Inferior parietal cortex (tissue), 1 donor: Measurements from ENCODE around the gene TPRKB.
A peak's percentile ranks its signal among the peaks of the same experiment; 100 is the strongest.
"Not testable (repeated sequence)": the region's sequence is repeated elsewhere in the genome, so short reads cannot be mapped to it uniquely, and the experiment has no call there.

Experiments used
- DNase-seq: peaks from one replicate; pipeline ENCODE4 v3.0.0-alpha.2; 2016; ENCODE audit errors: extremely low spot score

The TPRKB gene

DNA sequence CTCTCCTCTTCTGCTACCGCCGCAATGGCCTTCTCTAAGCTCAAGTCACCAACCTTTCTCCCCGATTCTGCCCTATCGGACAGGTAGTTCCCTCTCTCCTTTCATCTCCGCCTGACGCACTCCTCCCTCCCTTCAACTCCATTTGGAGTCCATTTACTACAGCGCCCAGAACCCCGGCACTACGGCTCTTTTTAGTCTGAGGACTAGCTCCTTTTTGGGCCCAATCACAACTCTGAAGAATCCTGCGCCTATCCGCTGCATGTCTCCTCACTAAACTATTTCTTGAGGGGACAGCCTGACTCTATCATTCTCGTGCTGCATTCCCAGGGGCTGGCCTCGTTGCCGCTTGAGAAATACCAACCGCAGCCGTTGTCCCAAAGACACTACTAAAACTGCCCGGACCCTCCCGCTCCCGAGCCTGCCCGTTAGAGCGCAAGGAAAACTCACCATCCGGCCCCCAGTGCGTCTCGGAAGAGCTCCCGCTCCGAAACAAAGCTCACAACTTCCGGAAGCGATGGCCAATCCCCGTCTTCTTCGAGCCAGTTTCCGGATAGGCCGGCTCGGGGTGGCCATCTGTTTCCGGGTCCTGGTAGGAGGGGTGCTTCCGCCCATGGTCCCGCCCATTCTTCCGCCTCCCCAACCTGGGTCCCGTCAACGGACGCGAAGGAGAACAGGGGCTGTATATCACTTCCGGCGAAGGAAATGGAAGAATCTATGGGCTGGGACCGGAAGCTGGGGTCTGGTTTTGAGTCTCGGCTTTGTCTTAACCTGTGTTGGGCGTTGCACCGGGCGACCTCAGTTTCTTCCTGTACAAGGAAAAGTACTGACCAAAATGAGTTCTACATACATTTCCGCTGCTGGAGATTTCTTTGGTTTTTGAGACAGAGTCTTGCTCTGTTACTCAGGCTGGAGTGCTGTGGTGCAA lies at the start of gene TPRKB:
Gene TPRKB (minus strand): TSS at position 491 of the 925 bp plus-strand sequence. CDS start 2,776 bp downstream, outside the sequence.
- DNase-seq, result peak; percentile 98

DNA sequence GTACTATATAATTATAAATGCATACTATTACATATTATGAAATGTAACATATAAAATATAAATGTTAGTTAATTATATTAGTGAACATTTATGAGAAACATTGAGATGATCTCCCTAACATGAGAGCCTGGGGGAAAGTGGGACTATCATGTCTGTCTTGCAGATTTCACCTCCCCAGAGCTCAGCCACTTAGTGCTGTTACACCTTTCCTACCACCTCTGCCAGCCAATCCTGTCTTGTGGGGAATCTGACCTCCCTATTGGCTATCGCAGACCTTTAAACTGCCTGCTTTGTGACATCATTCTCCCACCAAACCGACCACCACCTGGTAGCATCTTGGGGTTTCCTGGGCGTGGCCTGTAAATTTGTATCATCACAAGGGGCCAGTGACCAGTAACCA lies 46.7 kb upstream of the TPRKB start, which contains the start of gene C2orf78:
Gene C2orf78 (plus strand): TSS at position 301 of the 400 bp plus-strand sequence. CDS start 127 bp downstream, outside the sequence.
- DNase-seq, result not testable (repeated sequence)

DNA sequence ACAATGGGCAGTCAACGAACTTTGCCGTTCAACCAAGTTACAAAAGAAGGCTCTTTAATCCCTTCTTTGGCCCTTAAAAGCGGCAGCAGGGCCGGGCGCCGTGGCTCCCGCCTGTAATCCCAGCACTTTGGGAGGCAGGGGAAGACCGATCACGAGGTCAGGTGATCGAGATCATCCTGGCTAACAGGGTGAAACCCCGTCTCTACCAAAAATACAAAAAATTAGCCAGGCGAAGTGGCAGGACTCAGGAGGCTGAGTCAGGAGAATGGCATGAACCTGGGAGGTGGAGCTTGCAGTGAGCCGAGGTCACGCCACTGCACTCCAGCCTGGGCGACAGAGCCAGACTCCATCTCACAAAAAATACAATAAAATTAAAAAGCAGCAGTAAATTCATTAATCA lies 46.3 kb upstream of the TPRKB start:
- DNase-seq, result not testable (repeated sequence)

DNA sequence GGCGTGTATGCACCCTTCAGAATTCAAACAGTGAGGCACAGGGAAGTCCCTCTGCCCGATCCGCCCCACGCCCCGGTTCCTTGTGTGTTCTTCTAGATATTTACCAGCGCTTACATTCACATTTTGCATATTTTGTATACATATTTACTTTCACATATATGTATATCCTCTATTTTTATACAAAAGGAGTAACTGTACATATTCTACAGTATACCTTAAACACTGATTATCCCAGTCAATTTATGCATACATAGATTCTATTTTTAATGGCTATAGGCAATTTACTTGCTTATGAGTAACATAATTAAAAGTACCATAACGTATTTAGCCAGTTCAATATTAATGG lies 43.1 kb upstream of the TPRKB start:
- no peak for DNase-seq

DNA sequence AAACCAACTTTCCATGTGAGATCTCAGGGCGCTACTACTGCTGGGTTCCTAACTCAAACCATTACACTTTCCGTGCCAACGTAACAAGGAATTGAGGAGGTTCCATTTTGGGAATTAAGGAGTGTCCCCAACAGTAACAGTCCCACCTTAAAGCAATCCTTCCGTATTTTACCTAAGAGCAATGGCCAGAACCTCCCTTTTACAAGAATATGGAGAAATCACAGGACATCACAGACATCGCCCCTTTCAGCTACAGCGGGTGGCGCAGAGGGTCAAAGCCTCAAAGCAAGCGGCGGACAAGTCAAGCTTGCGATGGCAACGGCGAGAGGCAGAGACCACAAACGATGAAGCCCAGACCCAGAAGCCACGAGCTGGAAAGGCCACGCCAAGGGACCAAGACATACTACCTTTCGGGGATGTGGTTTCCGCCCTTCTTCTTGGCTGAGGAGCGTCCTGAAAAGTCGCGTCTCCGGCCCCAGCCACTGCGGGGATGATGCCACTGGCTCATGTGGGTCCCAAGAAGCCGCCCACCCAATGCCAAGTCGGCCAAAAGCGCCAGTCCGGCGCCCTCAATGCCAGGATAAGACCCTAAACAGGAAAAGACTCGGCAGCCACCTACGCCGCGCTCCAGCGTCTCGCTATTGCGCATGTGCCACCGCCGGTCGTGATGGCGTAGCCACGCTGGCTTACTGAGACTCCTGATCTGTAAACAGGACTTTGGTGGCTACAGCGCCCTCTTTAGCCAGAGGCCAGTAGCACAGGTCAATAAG lies 42.5 kb upstream of the TPRKB start, which contains the start of gene DUSP11:
Gene DUSP11 (minus strand): TSS at position 637 of the 770 bp plus-strand sequence. CDS start 129 bp downstream, at position 508.
- DNase-seq, result peak; percentile 98

DNA sequence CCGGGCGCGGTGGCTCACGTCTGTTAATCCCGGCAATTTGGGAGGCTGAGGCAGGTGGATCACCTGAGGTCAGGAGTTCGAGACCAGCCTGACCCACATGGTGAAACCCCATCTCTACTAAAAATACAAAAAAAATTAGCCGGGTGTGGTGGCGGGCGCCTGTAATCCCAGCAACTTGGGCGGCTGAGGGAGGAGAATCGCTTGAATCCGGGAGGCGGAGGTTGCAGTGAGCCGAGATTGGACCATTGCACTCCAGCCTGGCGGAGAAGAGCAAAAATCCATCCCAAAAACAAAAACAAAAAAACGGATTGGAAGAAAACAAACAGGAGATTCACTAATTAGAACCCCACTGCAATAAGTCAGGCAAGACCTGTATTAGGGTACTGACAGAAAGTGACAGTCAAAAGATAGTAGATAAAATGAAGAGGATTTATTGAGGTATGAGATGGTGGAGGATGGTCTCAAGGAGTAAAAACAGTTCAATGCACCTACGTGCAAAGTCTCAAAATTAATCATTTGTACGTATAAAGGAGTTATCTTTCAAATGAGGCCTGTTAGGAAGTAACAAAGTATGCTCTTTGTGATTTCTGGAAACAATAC lies 41.8 kb upstream of the TPRKB start:
- not testable (repeated sequence) for DNase-seq

DNA sequence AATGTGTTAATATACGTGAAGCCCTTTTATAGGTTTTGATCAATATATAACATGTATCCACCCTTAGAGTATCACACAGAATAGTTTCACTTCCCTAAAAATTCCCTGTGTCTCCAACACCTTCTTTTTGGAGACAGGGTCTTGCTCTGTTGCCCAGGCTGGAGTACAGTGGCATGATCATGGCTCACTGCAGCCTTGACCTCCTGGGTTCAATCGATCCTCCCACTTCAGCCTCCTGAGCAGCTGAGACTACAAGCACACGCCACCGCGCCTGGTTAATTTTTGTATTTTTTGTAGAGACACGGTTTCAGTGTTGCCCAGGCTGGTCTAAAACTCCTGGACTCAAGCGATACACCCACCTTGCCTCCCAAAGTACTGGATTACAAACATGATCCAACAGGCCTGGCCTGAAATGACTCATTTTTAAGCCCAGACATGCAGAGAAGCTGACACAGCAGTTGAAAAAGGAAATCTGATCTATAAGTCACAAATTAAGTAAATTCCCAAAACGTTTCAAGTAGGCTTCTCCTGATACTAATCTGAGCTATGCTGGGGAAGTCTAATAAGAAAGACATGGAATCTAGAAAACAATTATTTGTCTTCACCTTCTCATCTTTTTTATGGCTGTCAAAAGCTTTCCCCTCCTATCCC lies 39.8 kb upstream of the TPRKB start:
- no peak for DNase-seq

DNA sequence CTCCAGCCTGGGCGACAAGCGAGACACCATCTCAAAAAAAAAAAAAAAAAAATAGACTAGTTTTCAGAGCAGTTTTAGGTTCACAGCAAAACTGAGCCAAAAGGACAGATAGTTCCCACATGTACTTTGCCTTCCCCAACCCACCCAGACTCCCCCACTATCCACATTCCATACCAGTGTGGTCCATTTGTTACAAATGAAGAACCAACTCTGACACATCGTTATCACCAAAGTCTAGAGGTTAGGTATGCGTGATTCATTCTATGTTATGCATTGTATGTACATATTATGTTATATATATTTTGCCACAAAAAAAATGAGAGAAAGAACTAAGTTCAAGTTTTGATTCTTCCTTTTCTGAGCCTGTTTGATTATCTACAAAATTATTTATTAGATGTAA lies 39.2 kb upstream of the TPRKB start:
- no peak for DNase-seq

DNA sequence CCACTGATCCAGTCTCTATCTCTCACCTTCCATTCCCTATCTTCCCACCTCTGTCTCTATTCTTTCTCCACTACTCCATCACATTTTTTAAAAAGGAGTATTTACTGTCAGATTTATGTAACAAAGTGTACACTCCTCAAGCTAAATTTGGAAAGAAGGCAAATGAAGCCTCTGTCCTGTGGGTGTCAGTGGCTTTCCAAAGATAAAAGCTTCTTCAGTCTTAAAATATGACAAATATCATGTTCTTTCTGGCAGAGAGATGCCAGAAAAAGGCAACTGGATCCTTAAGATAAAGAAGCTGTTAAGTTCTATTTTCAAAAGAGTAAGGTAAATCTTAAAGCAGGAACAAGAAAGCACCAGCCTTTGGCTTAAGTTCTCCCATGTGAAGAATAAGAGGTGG lies 35.7 kb upstream of the TPRKB start:
- DNase-seq, result peak; percentile 47

DNA sequence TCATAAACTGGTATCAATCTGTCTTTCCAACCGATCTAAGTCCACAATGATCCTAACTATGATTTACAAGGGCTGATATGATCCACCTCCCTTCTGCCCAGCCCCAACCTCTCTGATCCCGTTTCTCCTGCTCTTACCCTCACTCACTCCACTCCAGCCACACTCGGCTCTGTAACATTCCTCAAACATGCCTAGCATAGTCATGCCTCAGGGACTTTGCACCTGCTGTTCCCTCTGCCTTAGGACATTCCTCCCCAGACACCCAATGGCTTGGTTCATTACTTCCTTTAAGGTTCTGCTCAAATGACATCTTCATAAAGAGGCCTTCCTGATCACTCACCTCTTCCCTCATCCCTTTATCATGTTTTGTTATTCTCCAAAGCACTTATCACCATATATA lies 33.6 kb upstream of the TPRKB start:
- DNase-seq, result no peak

DNA sequence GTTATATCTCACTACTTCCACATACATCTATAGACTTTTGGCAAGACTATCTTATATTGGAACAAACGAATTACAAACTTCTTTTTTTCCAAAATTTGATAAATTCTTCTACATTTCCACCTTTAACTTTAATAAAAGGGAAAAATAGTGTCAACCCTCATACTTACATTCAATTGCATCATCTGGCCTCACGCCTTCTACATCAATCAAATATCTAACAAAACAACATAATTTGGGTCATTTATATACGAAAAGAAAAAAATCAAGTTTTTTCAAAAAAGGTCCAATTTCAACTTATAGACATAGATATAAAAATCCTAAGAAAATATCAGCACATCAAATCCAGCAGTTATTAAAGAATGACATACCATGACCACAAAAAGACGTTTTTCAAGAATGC lies 29.8 kb upstream of the TPRKB start:
- no peak for DNase-seq

DNA sequence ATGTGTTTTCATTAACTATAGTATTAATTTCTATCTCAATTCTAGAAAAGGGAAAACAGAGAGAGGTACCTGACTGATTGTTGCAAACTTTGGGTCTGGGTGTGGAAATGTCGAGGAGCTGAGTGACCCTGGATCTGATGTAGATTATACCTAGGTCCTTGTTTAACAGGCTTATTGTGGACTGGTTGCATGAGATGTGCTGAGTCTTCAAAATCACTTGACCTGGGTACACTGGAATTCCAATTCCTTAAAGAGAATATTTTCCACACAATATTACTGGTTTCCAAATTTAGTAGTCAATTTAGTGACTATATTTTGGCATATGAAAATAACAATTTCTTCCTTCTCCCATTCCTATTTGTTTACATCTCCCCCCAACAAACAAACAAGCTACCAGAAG lies 29.2 kb upstream of the TPRKB start:
- no peak for DNase-seq

DNA sequence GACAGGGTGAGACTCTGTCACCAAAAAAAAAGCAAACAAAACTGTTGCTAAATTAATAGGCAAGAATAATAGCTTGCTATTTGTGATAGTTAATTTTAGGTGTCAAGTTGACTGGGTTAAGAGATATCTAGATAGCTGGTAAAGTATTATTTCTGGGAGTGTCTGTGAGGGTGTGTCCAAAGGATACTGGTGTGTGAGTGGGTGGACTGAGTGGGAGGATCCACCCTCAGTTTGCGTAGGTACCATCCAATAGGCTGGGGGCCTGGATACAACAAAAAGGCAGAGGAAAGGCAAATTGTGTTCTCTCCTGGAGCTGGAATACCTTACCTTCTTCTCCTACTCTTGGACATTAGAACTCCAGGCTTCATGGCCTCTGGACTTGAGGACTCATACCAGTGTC lies 27.8 kb upstream of the TPRKB start:
- no peak for DNase-seq

DNA sequence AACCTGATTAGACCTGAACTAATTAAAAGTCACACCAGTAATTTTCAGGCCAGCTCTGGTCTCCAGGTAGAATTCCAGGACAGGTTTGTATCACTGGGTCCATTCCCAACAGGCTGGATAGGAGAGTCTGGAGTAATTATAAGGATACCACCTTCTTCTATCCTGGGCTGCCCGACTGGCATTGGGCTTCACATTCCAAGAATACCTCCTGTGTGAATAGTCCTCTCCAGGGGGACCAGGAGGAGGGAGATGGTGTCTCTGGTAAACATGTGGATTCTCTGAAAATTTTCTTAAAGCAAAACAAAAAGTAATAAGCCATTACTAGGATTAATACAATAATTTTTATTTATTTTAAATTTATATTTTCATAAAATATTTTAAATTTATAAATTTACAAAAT lies 25.4 kb upstream of the TPRKB start:
- DNase-seq, result no peak

DNA sequence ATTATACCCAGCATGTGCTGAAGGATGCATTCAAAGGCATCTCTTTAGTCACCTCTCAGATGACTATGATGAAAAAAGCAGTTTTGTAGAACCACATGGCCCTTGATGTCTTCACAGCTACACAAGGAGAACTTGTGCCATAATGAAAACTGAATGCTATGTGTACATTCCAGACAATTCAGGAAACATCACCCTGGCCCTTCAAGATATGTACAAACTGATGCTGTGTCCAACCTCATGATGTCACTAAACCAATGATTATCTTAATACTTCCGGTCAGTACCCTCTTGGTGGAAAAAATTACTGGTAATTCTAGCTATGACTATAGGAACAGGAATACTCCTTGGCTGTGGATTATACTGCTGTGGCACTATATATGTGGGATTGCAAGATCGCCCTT lies 22.8 kb upstream of the TPRKB start:
- DNase-seq, result no peak

DNA sequence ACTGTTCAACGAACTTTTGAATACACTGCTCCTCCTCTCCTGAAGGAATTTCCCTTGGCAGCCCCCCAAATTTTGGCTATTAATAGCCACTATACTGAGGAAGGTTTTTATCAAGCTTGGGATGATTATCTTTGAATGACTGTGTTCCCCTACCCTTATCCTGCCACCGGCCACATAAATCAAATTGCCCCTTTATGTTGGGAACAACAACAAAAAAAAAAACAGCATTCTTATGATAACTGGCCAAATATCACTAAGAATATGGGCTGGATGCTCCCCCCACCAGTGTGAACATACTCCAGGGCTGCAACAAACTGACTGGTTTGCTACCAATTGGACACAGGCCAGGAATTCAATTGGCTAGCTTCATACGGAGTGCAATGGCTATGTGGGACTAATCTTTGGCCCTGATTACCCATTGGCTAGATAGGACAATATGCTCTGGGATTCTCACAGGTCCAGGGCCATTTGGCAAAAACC lies 22.2 kb upstream of the TPRKB start:
- no peak for DNase-seq

DNA sequence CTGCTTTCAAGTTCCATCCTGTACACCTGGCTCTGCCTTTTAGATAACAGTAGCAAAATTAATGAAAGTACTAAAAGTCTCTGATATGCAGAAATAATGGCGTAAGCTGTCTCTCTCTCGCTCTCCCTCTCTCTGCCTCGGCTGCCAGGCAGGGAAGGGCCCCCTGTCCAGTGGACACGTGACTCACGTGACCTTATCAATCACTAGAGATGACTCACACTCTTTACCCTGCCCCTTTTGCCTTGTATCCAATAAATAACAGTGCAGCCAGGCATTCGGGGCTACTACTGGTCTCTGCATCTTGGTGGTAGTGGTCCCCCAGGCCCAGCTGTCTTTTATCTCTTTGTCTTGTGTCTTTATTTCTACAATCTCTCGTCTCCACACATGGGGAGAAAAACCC lies 17.2 kb upstream of the TPRKB start:
- not testable (repeated sequence) for DNase-seq

DNA sequence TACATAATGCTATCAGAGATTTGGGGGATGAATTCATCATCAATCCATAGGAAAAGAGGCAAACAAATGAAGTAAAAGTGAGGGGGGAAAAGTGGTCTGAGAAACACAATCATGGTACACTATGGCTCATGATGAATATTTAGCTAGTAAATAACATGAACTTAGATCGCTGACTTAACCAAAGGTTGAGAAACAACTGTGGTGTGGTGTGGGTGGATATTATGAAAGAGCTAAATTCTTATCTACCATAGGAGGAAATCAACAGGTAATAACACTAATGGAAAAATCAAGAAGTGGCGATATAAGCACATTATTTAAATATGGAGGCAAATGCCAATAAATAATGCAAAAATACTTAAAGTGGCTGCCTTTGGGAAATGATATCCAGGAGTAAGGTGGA lies 12.2 kb upstream of the TPRKB start:
- DNase-seq, result no peak

DNA sequence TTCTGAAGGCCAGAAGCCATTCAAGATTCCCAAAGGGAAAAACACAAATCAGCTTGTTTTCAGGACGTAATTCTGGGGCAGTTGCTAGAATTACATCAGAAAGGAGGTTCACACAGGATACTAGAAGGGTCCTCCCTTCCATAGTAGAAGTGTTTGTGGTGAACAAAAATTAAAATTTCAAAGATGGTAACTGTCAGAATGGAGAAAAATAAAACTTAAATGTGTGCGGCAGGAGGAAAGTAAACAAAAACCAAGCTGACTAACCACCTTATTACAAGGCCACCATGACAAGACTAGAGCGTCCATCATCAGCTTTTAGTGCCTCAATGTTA lies 9.7 kb upstream of the TPRKB start:
- no peak for DNase-seq

DNA sequence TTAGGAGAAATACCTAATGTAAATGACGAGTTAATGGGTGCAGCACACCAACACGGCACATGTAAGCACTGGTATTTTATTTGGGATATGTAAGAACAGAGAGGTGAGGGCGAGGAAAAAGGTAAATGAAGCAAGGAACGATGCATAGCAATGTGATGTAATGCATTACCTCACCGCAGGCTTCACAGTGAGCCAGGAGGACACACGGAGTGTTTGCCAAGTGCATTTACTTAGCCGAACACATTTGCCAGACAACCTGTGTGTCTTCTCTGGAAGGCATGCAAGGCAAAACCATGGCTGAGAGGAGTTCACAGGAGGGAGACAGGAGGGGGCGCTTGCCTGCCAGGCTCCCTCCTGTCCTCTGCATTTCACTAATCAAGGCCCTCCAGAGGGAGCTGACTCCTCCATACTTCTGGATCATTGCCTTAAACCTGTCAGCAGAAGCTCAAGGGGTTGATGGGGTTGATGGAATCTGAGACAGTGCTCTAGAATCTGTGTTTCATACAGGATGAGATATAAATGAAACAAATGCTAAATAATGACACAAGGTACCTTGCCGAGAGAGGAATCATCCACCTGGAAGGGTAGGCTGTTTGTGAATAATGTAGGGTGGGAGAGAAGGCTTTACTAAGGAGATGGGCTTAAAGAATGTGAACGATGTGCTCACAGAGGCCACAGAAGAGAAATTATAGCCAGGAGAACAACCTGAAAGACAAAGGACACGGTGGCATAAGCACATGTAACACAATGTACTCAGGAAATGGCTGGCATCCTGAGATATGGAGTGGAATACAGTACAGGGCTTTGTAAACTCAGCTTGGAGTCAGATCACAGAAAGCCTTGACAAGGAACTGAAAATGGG lies 9.1 kb upstream of the TPRKB start:
- DNase-seq, result no peak

DNA sequence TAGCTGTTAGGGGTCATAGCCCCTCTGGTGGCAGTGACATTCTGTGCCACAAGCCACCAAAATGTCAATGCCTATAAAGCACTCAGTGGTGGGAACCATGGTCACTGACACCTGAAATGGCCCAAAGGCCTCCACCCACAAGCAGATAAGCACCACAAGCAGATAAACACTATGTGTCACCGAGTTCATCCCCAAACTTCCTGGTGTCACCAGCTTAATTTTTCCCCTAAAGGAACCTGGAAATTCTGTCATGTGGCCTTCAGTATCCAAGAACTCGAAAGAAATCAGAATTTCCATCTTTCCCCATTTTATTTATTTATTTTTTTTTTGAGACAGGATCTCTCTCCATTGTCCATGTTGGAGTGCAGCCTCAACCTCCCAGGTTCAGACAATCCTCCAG lies 3.6 kb upstream of the TPRKB start:
- no peak for DNase-seq
